Endodermal cell (in vitro differentiated cells): ENCODE data around the gene RABGGTA. TPM values are rescaled to one million over a fixed set of nuclear protein-coding genes. Genes with fewer than 3 reads are reported as not detected.

ENCODE experiments used
- DNase-seq: peaks from one replicate; pipeline ENCODE4 v3.0.0-alpha.2; 2017
- H3K27ac ChIP-seq: 2 replicates; pipeline ENCODE4 v1.5.1; 2013; ENCODE audit warnings: mild to moderate bottlenecking, low read depth, low read length, moderate library complexity
- H3K27me3 ChIP-seq: 2 replicates; pipeline ENCODE4 v1.6.1; 2013; ENCODE audit warnings: mild to moderate bottlenecking, low read length, moderate library complexity; ENCODE audit not compliant: insufficient read depth, control insufficient read depth, poor library complexity, severe bottlenecking
- H3K36me3 ChIP-seq: 2 replicates; pipeline ENCODE4 v1.7.0; 2013; ENCODE audit warnings: mild to moderate bottlenecking, low read length, moderate library complexity; ENCODE audit not compliant: control insufficient read depth, insufficient read depth
- H3K4me1 ChIP-seq: one replicate; pipeline ENCODE4 v1.7.0; 2013; ENCODE audit warnings: low read length; ENCODE audit not compliant: control insufficient read depth, insufficient read depth
- H3K4me3 ChIP-seq: 2 replicates; pipeline ENCODE4 v1.5.1; 2013; ENCODE audit warnings: mild to moderate bottlenecking, low read length, moderate library complexity
- H3K9ac ChIP-seq: 2 replicates; pipeline ENCODE4 v1.6.1; 2013; ENCODE audit warnings: mild to moderate bottlenecking, low read length, moderate library complexity; ENCODE audit not compliant: poor library complexity, severe bottlenecking; ENCODE audit errors: extremely low read depth
- H3K9me3 ChIP-seq: 2 replicates; pipeline ENCODE4 v1.6.1; 2013; ENCODE audit warnings: mild to moderate bottlenecking, low read length, moderate library complexity; ENCODE audit not compliant: control insufficient read depth
- H3K27ac Mint-ChIP-seq: 2 replicates; pipeline ENCODE4 v1.8.0; 2020; ENCODE audit warnings: mixed read lengths
- H3K27me3 Mint-ChIP-seq: 2 replicates; pipeline ENCODE4 v1.8.0; 2021; ENCODE audit warnings: mild to moderate bottlenecking, mixed read lengths; ENCODE audit not compliant: insufficient read depth
- H3K36me3 Mint-ChIP-seq: 2 replicates; pipeline ENCODE4 v1.8.0; 2020; ENCODE audit warnings: low read depth, mixed read lengths
- H3K4me1 Mint-ChIP-seq: 2 replicates; pipeline ENCODE4 v1.8.0; 2020; ENCODE audit warnings: mixed read lengths
- H3K4me3 Mint-ChIP-seq: 2 replicates; pipeline ENCODE4 v1.8.0; 2020; ENCODE audit warnings: mild to moderate bottlenecking, moderate library complexity, mixed read lengths
- H3K9me3 Mint-ChIP-seq: 2 replicates; pipeline ENCODE4 v1.8.0; 2020; ENCODE audit warnings: mild to moderate bottlenecking, mixed read lengths
- CTCF ChIP-seq: fragments of 200-600 bp; sonication (generic); conservative IDR thresholded peaks from 2 replicates; pipeline ENCODE4 v1.5.0; 2021; ENCODE audit warnings: antibody characterized with exemption, mild to moderate bottlenecking
- WGBS, 2 experiments: methylation state at CpG; one replicate each; pipeline versions ENCODE4 v1.1.5 to v1.1.7; 2013; ENCODE audit warnings: missing lambda C conversion rate in 2 of 2, mixed read lengths in 1 of 2; ENCODE audit not compliant: insufficient coverage in 1 of 2, insufficient read length in 1 of 2; 5-methylcytosine and 5-hydroxymethylcytosine counted together
- total RNA-seq, 2 donors: library from RNA; stranded (reverse); fragmentation: NEBNext Ultra II Directional in 1 of 2; extraction: Animal tissue kit (Norgen Biotek cat#: 25700) in 1 of 2; gene quantifications; 2 replicates in 1 of 2; 3 replicates in 1 of 2; pipeline ENCODE4 v1.2.1, GENCODE V29; 2021

Gene RABGGTA
- total RNA-seq, 2 donors from 2014 or later: 20.2 to 20.5 TPM

- WGBS, 2 experiments: 86 to 95% methylated on average over 1 of the region's 1 CpG
- Histone ChIP-seq H3K4me3 (no peak overlapping the region), H3K27me3 (no peaks in the 10 kb centered on the region), H3K27ac (no peak overlapping the region), H3K9ac (no peak overlapping the region), H3K9me3 (no peaks in the 10 kb centered on the region), H3K4me1 (no peaks in the 10 kb centered on the region), H3K36me3 (no peaks in the 10 kb centered on the region)
- H3K27me3 Mint-ChIP-seq: peaks cover 5% of the 10 kb centered on the region
- no peaks in the 10 kb centered on the region for H3K9me3 Mint-ChIP-seq
- no peaks in the 10 kb centered on the region for H3K4me1 Mint-ChIP-seq
- peak; percentile 54 for TF ChIP-seq CTCF
- H3K27ac Mint-ChIP-seq: no peak overlapping the region
- peaks cover 4% of the 10 kb centered on the region for H3K36me3 Mint-ChIP-seq
- DNase-seq: peak; percentile 59
- H3K4me3 Mint-ChIP-seq: no peak overlapping the region
Measured at GRCh38 chr14:24251880-24252288, 19.5 kb downstream of the RABGGTA start.

- Histone ChIP-seq H3K4me3 (no peak overlapping the region), H3K9me3 (no peaks in the 10 kb centered on the region), H3K4me1 (no peaks in the 10 kb centered on the region), H3K27me3 (no peaks in the 10 kb centered on the region), H3K27ac (no peak overlapping the region), H3K9ac (no peak overlapping the region), H3K36me3 (no peaks in the 10 kb centered on the region)
- WGBS, 2 experiments: 74 to 84% methylated on average over 3 to 4 of the region's 4 CpGs
- peaks cover 12% of the 10 kb centered on the region for H3K27me3 Mint-ChIP-seq
- no peaks in the 10 kb centered on the region for H3K9me3 Mint-ChIP-seq
- no peak for TF ChIP-seq CTCF
- no peaks in the 10 kb centered on the region for H3K4me1 Mint-ChIP-seq
- peaks cover 4% of the 10 kb centered on the region for H3K36me3 Mint-ChIP-seq
- DNase-seq: no peak
- no peak overlapping the region for H3K27ac Mint-ChIP-seq
- no peak overlapping the region for H3K4me3 Mint-ChIP-seq
Measured at GRCh38 chr14:24250354-24250753, 21.0 kb downstream of the RABGGTA start.

GRCh38 chr14:24249230-24250021, 22.0 kb downstream of the RABGGTA start:
- no peak for DNase-seq
- 76 to 79% methylated on average over 11 to 13 of the region's 13 CpGs for WGBS, 2 experiments
- H3K27me3 Mint-ChIP-seq: peaks cover 16% of the 10 kb centered on the region
- peaks cover 2% of the 10 kb centered on the region for H3K36me3 Mint-ChIP-seq
- H3K4me1 Mint-ChIP-seq: no peaks in the 10 kb centered on the region
- Histone ChIP-seq H3K27ac (no peak overlapping the region), H3K36me3 (no peaks in the 10 kb centered on the region), H3K4me3 (no peak overlapping the region), H3K9me3 (no peaks in the 10 kb centered on the region), H3K4me1 (no peaks in the 10 kb centered on the region), H3K27me3 (no peaks in the 10 kb centered on the region), H3K9ac (no peak overlapping the region)
- no peak for TF ChIP-seq CTCF
- H3K4me3 Mint-ChIP-seq: no peak overlapping the region
- H3K27ac Mint-ChIP-seq: no peak overlapping the region
- no peaks in the 10 kb centered on the region for H3K9me3 Mint-ChIP-seq
